Measurements from ENCODE around the gene ESRRG. TPM values are rescaled to one million over a fixed set of nuclear protein-coding genes. Genes with fewer than 3 reads are reported as not detected.

Gene ESRRG
- total and polyA plus RNA-seq, 2 experiments from 2014 or later: 1.2 to 1.7 TPM

DNA sequence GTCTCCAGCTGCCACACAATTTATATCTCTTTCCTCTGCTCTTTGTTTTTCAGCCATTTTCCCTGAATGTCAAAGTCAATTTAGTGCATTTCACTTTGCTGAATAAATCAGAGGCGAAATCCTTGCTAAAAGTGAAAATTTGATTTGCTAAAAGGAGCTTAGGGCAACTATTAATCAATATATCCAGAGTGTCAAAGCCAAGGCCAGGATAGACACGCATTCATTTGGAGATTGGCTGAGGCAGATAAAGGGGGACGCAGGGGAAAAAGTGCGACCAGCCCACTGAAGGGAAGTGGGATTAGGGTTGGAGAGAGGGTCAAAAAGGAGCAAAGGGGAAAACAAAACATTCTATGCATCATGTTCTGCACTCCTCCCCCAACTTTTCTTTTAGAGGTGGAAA, 167.6 kb downstream of the ESRRG start:
- Histone ChIP-seq H3F3A (replicated peaks; ENCODE audit: low read depth) (no peaks in the 10 kb centered on the region), H3K27me3 (ENCODE audit: insufficient read depth) (no peaks in the 10 kb centered on the region), H3K27ac (ENCODE audit: low read depth) (no peak overlapping the region), H2AFZ (no peak overlapping the region), H3K9me2 (ENCODE audit: insufficient read depth) (no peaks in the 10 kb centered on the region), H3K79me2 (replicated peaks; ENCODE audit: insufficient read depth) (no peaks in the 10 kb centered on the region), H4K20me1 (replicated peaks; ENCODE audit: insufficient read depth) (no peaks in the 10 kb centered on the region), H3K4me1 (ENCODE audit: insufficient read depth) (no peaks in the 10 kb centered on the region), H3K4me2 (no peak overlapping the region), H3K36me3 (ENCODE audit: insufficient read depth) (no peaks in the 10 kb centered on the region), H3K4me3 (no peak overlapping the region)
- Mint-ChIP-seq H3K36me3 (ENCODE audit: low read depth) (no peaks in the 10 kb centered on the region), H3K27me3 (ENCODE audit: insufficient read depth, low read depth, poor library complexity) (peaks cover 2% of the 10 kb centered on the region), H3K4me3 (no peak overlapping the region), H3K27ac (no peak overlapping the region), H3K9me3 (no peaks in the 10 kb centered on the region), H3K4me1 (peaks cover 4% of the 10 kb centered on the region; the same call in 2 of the 3 replicates)
- TF ChIP-seq NANOG (IDR thresholded peaks at IDR 0.05; ENCODE audit: borderline replicate concordance) (no peak), EZH2 (IDR thresholded peaks at IDR 0.05; ENCODE audit: low read depth, unreplicated experiment) (no peak), JUNB (IDR thresholded peaks at IDR 0.05; ENCODE audit: unreplicated experiment) (no peak), POLR2AphosphoS5 (IDR thresholded peaks at IDR 0.05; ENCODE audit: low read depth) (no peak), CREB1 (CRISPR knock-in tag; IDR thresholded peaks at IDR 0.05; ENCODE audit: low read depth) (no peak), ZNF114 (CRISPR knock-in tag; IDR thresholded peaks at IDR 0.05) (no peak), EZH2phosphoT487 (IDR thresholded peaks at IDR 0.05; ENCODE audit: unreplicated experiment) (no peak), ZNF331 (CRISPR knock-in tag; IDR thresholded peaks at IDR 0.05; ENCODE audit: low read depth) (no peak)
- TF ChIP-seq, protein P1, sequence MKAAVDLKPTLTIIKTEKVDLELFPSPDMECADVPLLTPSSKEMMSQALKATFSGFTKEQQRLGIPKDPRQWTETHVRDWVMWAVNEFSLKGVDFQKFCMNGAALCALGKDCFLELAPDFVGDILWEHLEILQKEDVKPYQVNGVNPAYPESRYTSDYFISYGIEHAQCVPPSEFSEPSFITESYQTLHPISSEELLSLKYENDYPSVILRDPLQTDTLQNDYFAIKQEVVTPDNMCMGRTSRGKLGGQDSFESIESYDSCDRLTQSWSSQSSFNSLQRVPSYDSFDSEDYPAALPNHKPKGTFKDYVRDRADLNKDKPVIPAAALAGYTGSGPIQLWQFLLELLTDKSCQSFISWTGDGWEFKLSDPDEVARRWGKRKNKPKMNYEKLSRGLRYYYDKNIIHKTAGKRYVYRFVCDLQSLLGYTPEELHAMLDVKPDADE (IDR thresholded peaks at IDR 0.05): no peak
- TF ChIP-seq, protein P2, sequence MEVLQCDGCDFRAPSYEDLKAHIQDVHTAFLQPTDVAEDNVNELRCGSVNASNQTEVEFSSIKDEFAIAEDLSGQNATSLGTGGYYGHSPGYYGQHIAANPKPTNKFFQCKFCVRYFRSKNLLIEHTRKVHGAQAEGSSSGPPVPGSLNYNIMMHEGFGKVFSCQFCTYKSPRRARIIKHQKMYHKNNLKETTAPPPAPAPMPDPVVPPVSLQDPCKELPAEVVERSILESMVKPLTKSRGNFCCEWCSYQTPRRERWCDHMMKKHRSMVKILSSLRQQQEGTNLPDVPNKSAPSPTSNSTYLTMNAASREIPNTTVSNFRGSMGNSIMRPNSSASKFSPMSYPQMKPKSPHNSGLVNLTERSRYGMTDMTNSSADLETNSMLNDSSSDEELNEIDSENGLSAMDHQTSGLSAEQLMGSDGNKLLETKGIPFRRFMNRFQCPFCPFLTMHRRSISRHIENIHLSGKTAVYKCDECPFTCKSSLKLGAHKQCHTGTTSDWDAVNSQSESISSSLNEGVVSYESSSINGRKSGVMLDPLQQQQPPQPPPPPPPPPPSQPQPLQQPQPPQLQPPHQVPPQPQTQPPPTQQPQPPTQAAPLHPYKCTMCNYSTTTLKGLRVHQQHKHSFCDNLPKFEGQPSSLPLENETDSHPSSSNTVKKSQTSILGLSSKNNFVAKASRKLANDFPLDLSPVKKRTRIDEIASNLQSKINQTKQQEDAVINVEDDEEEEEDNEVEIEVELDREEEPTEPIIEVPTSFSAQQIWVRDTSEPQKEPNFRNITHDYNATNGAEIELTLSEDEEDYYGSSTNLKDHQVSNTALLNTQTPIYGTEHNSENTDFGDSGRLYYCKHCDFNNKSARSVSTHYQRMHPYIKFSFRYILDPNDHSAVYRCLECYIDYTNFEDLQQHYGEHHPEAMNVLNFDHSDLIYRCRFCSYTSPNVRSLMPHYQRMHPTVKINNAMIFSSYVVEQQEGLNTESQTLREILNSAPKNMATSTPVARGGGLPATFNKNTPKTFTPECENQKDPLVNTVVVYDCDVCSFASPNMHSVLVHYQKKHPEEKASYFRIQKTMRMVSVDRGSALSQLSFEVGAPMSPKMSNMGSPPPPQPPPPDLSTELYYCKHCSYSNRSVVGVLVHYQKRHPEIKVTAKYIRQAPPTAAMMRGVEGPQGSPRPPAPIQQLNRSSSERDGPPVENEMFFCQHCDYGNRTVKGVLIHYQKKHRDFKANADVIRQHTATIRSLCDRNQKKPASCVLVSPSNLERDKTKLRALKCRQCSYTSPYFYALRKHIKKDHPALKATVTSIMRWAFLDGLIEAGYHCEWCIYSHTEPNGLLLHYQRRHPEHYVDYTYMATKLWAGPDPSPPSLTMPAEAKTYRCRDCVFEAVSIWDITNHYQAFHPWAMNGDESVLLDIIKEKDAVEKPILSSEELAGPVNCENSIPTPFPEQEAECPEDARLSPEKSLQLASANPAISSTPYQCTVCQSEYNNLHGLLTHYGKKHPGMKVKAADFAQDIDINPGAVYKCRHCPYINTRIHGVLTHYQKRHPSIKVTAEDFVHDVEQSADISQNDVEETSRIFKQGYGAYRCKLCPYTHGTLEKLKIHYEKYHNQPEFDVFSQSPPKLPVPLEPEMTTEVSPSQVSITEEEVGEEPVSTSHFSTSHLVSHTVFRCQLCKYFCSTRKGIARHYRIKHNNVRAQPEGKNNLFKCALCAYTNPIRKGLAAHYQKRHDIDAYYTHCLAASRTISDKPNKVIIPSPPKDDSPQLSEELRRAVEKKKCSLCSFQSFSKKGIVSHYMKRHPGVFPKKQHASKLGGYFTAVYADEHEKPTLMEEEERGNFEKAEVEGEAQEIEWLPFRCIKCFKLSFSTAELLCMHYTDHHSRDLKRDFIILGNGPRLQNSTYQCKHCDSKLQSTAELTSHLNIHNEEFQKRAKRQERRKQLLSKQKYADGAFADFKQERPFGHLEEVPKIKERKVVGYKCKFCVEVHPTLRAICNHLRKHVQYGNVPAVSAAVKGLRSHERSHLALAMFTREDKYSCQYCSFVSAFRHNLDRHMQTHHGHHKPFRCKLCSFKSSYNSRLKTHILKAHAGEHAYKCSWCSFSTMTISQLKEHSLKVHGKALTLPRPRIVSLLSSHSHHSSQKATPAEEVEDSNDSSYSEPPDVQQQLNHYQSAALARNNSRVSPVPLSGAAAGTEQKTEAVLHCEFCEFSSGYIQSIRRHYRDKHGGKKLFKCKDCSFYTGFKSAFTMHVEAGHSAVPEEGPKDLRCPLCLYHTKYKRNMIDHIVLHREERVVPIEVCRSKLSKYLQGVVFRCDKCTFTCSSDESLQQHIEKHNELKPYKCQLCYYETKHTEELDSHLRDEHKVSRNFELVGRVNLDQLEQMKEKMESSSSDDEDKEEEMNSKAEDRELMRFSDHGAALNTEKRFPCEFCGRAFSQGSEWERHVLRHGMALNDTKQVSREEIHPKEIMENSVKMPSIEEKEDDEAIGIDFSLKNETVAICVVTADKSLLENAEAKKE (CRISPR knock-in tag; IDR thresholded peaks at IDR 0.05): no peak
- TF ChIP-seq, protein P3, sequence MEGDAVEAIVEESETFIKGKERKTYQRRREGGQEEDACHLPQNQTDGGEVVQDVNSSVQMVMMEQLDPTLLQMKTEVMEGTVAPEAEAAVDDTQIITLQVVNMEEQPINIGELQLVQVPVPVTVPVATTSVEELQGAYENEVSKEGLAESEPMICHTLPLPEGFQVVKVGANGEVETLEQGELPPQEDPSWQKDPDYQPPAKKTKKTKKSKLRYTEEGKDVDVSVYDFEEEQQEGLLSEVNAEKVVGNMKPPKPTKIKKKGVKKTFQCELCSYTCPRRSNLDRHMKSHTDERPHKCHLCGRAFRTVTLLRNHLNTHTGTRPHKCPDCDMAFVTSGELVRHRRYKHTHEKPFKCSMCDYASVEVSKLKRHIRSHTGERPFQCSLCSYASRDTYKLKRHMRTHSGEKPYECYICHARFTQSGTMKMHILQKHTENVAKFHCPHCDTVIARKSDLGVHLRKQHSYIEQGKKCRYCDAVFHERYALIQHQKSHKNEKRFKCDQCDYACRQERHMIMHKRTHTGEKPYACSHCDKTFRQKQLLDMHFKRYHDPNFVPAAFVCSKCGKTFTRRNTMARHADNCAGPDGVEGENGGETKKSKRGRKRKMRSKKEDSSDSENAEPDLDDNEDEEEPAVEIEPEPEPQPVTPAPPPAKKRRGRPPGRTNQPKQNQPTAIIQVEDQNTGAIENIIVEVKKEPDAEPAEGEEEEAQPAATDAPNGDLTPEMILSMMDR (conservative IDR thresholded peaks at IDR 0.05; ENCODE audit: low read depth in 2 of 2): no peak
- TF ChIP-seq, protein P4, sequence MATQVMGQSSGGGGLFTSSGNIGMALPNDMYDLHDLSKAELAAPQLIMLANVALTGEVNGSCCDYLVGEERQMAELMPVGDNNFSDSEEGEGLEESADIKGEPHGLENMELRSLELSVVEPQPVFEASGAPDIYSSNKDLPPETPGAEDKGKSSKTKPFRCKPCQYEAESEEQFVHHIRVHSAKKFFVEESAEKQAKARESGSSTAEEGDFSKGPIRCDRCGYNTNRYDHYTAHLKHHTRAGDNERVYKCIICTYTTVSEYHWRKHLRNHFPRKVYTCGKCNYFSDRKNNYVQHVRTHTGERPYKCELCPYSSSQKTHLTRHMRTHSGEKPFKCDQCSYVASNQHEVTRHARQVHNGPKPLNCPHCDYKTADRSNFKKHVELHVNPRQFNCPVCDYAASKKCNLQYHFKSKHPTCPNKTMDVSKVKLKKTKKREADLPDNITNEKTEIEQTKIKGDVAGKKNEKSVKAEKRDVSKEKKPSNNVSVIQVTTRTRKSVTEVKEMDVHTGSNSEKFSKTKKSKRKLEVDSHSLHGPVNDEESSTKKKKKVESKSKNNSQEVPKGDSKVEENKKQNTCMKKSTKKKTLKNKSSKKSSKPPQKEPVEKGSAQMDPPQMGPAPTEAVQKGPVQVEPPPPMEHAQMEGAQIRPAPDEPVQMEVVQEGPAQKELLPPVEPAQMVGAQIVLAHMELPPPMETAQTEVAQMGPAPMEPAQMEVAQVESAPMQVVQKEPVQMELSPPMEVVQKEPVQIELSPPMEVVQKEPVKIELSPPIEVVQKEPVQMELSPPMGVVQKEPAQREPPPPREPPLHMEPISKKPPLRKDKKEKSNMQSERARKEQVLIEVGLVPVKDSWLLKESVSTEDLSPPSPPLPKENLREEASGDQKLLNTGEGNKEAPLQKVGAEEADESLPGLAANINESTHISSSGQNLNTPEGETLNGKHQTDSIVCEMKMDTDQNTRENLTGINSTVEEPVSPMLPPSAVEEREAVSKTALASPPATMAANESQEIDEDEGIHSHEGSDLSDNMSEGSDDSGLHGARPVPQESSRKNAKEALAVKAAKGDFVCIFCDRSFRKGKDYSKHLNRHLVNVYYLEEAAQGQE (IDR thresholded peaks at IDR 0.05; ENCODE audit: unreplicated experiment): no peak
- ATAC-seq (no peak), DNase-seq (ENCODE audit: low spot score) (no peak)

All from GM23338 (cell line).